HepG2 (cell line): Measurements from ENCODE around the gene RDH12. TPM values are rescaled to one million over a fixed set of nuclear protein-coding genes. Genes with fewer than 3 reads are reported as not detected.
A peak's percentile ranks its signal among the peaks of the same experiment; 100 is the strongest.

Source experiments
- ATAC-seq: fragments of 200-7000 bp; cut with Tn5 transposase; 3 replicates; pipeline ENCODE4 v1.9.1; 2020; ENCODE audit warnings: mild to moderate bottlenecking, moderate library complexity
- BruUV-seq: library from RNA; stranded (reverse); fragments of 400-500 nt; replicated peaks from 2 replicates; lab custom pipeline; 2021; lab: Mats Ljungman, UMichigan
- CTCF ChIA-PET: fragments of 300-600 bp; formaldehyde crosslinking; extraction: SDS; loops from one replicate; lab custom pipeline; 2021; ENCODE audit warnings: low total read pairs, inconsistent platforms, low intra/inter-chr PET ratio; lab: Yijun Ruan, JAX
- POLR2A ChIA-PET: fragments of 350-600 bp; sonication (Branson Sonifier 250); formaldehyde crosslinking; loops from one replicate; lab custom pipeline; 2020; ENCODE audit warnings: antibody characterized with exemption, inconsistent platforms; lab: Yijun Ruan, JAX
- DNase-seq: peaks from one replicate; pipeline ENCODE4 v3.0.0-alpha.2; 2015; ENCODE audit warnings: low spot score
- FAIRE-seq: peaks from 3 replicates; lab custom pipeline; 2011; peaks lifted over from hg19 to GRCh38; lab: Jason Lieb, UNC
- H2AFZ ChIP-seq: one replicate; pipeline ENCODE4 v1.6.1; 2011; ENCODE audit warnings: low read length, inconsistent platforms
- H3K27ac ChIP-seq: fragments of 300-600 bp; 3 replicates; pipeline ENCODE4 v1.8.0; 2011; ENCODE audit warnings: mixed run types, mild to moderate bottlenecking, mixed read lengths, low read length, inconsistent platforms; ENCODE audit not compliant: insufficient read depth; ENCODE audit errors: extremely low read length
- H3K27me3 ChIP-seq, 2 experiments: fragments of 200-600 bp in 1 of 2; 2 replicates in 1 of 2; 3 replicates in 1 of 2; pipeline versions ENCODE4 v1.6.0 to v1.8.0; 2011; ENCODE audit warnings: low read length in 2 of 2, mild to moderate bottlenecking in 2 of 2, moderate library complexity in 2 of 2, inconsistent platforms in 1 of 2; ENCODE audit not compliant: insufficient read depth in 2 of 2, control insufficient read depth in 1 of 2
- H3K36me3 ChIP-seq, 2 experiments: fragments of 200-600 bp in 1 of 2; replicated peaks in 1 of 2; 2 replicates in 1 of 2; 3 replicates in 1 of 2; pipeline versions ENCODE4 v1.5.1 to v1.8.0; 2011; ENCODE audit warnings: low read length in 2 of 2, inconsistent platforms in 1 of 2; ENCODE audit not compliant: insufficient read depth in 2 of 2, control insufficient read depth in 1 of 2
- H3K4me1 ChIP-seq: 2 replicates; pipeline ENCODE4 v1.5.1; 2012; ENCODE audit warnings: low read length, inconsistent platforms; ENCODE audit not compliant: insufficient read depth
- H3K4me2 ChIP-seq: 2 replicates; pipeline ENCODE4 v1.6.0; 2011; ENCODE audit warnings: low read depth, low read length, inconsistent platforms
- H3K4me3 ChIP-seq, 3 experiments: fragments of 200-600 bp in 1 of 3; sonication (generic), shearing (Covaris generic) in 1 of 3; replicated peaks in 1 of 3; 2 replicates each; pipeline ENCODE4 v1.5.1; 2011 to 2016; ENCODE audit warnings: low read length in 3 of 3, inconsistent platforms in 2 of 3, low read depth in 2 of 3, mild to moderate bottlenecking in 2 of 3, control low read depth in 1 of 3, mixed read lengths in 1 of 3; ENCODE audit not compliant: insufficient read depth in 1 of 3
- H3K79me2 ChIP-seq: one replicate; pipeline ENCODE4 v1.6.1; 2011; ENCODE audit warnings: low read length, inconsistent platforms; ENCODE audit not compliant: insufficient read depth
- H3K9ac ChIP-seq: 2 replicates; pipeline ENCODE4 v1.6.0; 2011; ENCODE audit warnings: mild to moderate bottlenecking, low read depth, low read length, inconsistent platforms; ENCODE audit not compliant: insufficient read depth
- H3K9me3 ChIP-seq: 2 replicates; pipeline ENCODE4 v1.5.1; 2012; ENCODE audit warnings: mild to moderate bottlenecking, low read length
- H4K20me1 ChIP-seq: 2 replicates; pipeline ENCODE4 v1.6.0; 2011; ENCODE audit warnings: inconsistent platforms, mild to moderate bottlenecking, low read length, moderate library complexity; ENCODE audit not compliant: insufficient read depth
- ARNTL ChIP-seq: sonication (generic); formaldehyde crosslinking; IDR thresholded peaks from 2 replicates; pipeline ENCODE4 v1.4.0; 2020; ENCODE audit warnings: mild to moderate bottlenecking, missing genetic modification reagents
- CHD4 ChIP-seq: fragments of 200-600 bp; sonication (generic); IDR thresholded peaks from 2 replicates; pipeline ENCODE4 v1.7.0; 2017; ENCODE audit warnings: mild to moderate bottlenecking, low read length, borderline replicate concordance
- DMTF1 ChIP-seq: sonication (generic); formaldehyde crosslinking; IDR thresholded peaks from 2 replicates; pipeline ENCODE4 v1.4.0; 2020; ENCODE audit warnings: mild to moderate bottlenecking, missing genetic modification reagents
- DRAP1 ChIP-seq: IDR thresholded peaks from 2 replicates; pipeline ENCODE4 v1.6.1; 2016; ENCODE audit warnings: missing genetic modification reagents, missing compliant biosample characterization
- HCFC1 ChIP-seq: fragments of 150-350 bp; IDR thresholded peaks from 2 replicates; pipeline ENCODE4 v1.6.1; 2014; ENCODE audit warnings: low read depth, low read length
- HNF4G ChIP-seq, 2 experiments: sonication (generic) in 1 of 2; formaldehyde crosslinking in 1 of 2; IDR thresholded peaks; 2 replicates each; pipeline versions ENCODE4 v1.4.0 to v1.6.1; 2011 to 2020; ENCODE audit warnings: borderline replicate concordance in 2 of 2, low read depth in 2 of 2, mild to moderate bottlenecking in 2 of 2, low read length in 1 of 2, missing genetic modification reagents in 1 of 2, moderate library complexity in 1 of 2
- MTF1 ChIP-seq: sonication (generic); formaldehyde crosslinking; IDR thresholded peaks from 2 replicates; pipeline ENCODE4 v1.5.0; 2020; ENCODE audit warnings: missing genetic modification reagents
- POLR2A ChIP-seq, 2 experiments: IDR thresholded peaks; 2 replicates each; pipeline ENCODE4 v1.6.1; 2011; ENCODE audit warnings: low read depth in 2 of 2, low read length in 2 of 2, mild to moderate bottlenecking in 1 of 2, moderate library complexity in 1 of 2; ENCODE audit not compliant: insufficient read depth in 1 of 2
- SAP130 ChIP-seq: IDR thresholded peaks from 2 replicates; pipeline ENCODE4 v1.6.1; 2016; ENCODE audit warnings: low read depth
- SKIL ChIP-seq: sonication (generic); formaldehyde crosslinking; IDR thresholded peaks from 2 replicates; pipeline ENCODE4 v1.8.0; 2022; ENCODE audit warnings: missing genetic modification reagents, mild to moderate bottlenecking, moderate library complexity, borderline replicate concordance
- ZGPAT ChIP-seq: IDR thresholded peaks from 2 replicates; pipeline ENCODE4 v1.6.1; 2016; ENCODE audit warnings: mild to moderate bottlenecking
- ZNF143 ChIP-seq: sonication (generic); formaldehyde crosslinking; IDR thresholded peaks from 2 replicates; pipeline ENCODE4 v1.4.0; 2020; ENCODE audit warnings: missing genetic modification reagents
- ZNF230 ChIP-seq: sonication (generic); formaldehyde crosslinking; IDR thresholded peaks from 2 replicates; pipeline ENCODE4 v1.4.0; 2020; ENCODE audit warnings: mild to moderate bottlenecking, missing genetic modification reagents
- ZNF264 ChIP-seq: sonication (generic); formaldehyde crosslinking; IDR thresholded peaks from 2 replicates; pipeline ENCODE4 v1.4.0; 2020; ENCODE audit warnings: missing genetic modification reagents
- ZNF292 ChIP-seq: sonication (generic); formaldehyde crosslinking; IDR thresholded peaks from 2 replicates; pipeline ENCODE4 v1.8.1; 2022; ENCODE audit warnings: mild to moderate bottlenecking, low read depth, missing genetic modification reagents, borderline replicate concordance
- ZNF441 ChIP-seq: sonication (generic); formaldehyde crosslinking; IDR thresholded peaks from 2 replicates; pipeline ENCODE4 v1.7.0; 2021; ENCODE audit warnings: missing genetic modification reagents, borderline replicate concordance
- ZNF607 ChIP-seq: sonication (generic); formaldehyde crosslinking; IDR thresholded peaks from 2 replicates; pipeline ENCODE4 v1.5.1; 2020; ENCODE audit warnings: missing genetic modification reagents, mild to moderate bottlenecking, borderline replicate concordance
- WGBS: methylation state at CpG from one replicate; pipeline ENCODE4 v1.1.6; 2017; ENCODE audit warnings: low lambda C conversion rate; 5-methylcytosine and 5-hydroxymethylcytosine counted together
- in situ Hi-C: cut with HindIII; loops from 2 replicates; pipeline ENCODE4 v1.10.0; 2017; ENCODE audit warnings: low pct_unique_long_range_greater_than_20kb; ENCODE audit not compliant: extremely low pct_ligation_motif_present
- intact Hi-C: fragments of 100-400 bp; cut with micrococcal nuclease; formaldehyde crosslinking; loops from one replicate; pipeline ENCODE4 v1.10.0; 2022; ENCODE audit not compliant: unreplicated experiment
- polyA plus RNA-seq, 8 experiments: library from polyadenylated mRNA; depleted of rRNA in 3 of 8; stranded (reverse) in 7 of 8; unstranded in 1 of 8; fragments of >200 nt; fragmentation: Illumina TruSeq in 4 of 8; extraction: Trizol in 4 of 8; gene quantifications; 2 replicates each; pipeline versions ENCODE4 v1.2.1 to v1.2.3, GENCODE V29; 2011 to 2016; ENCODE audit warnings: low read depth in 4 of 8, missing spikeins in 1 of 8, mixed read lengths in 1 of 8; ENCODE audit not compliant: insufficient read depth in 1 of 8
- total RNA-seq, 5 experiments: library from RNA; depleted of rRNA; stranded (reverse); fragments of >200 nt; fragmentation: Illumina TruSeq; extraction: Trizol; gene quantifications; 2 replicates each; pipeline ENCODE4 v1.2.3, GENCODE V29; 2016; ENCODE audit warnings: low read depth in 1 of 5

RDH12 gene
- total and polyA plus RNA-seq, 2 of the 13 experiments (the other 11 are each of a cell fraction or from before 2014, with no cell fraction given), result 1.6 to 2.1 TPM

GRCh38 chr14:67722293-67722692, 20.6 kb downstream of the RDH12 start:
- in situ Hi-C loops, result no loop called here
- H3K4me3 ChIP-seq, result peak overlapping the region; percentile 9 to 62 (median 47); a peak in 5 of 6 replicates
- DNase-seq, result no peak
- TF ChIP-seq DRAP1 (CRISPR knock-in tag) (peak; percentile 24; the same call in 1 of the 2 replicates), SKIL (no peak), MTF1 (CRISPR knock-in tag) (no peak), ZGPAT (CRISPR knock-in tag) (no peak), ZNF264 (CRISPR knock-in tag) (no peak), ZNF230 (CRISPR knock-in tag) (no peak), ZNF292 (peak; percentile 55; the same call in 1 of the 2 replicates), HNF4G (IDR thresholded peaks at IDR 0.05; ENCODE audit: borderline replicate concordance, low read depth, low read length) (no peak), HNF4G (CRISPR knock-in tag; IDR thresholded peaks at IDR 0.05; ENCODE audit: borderline replicate concordance, low read depth) (no peak), ZNF441 (CRISPR knock-in tag) (no peak), SAP130 (0 out of 2 replicates have a peak, but pooled peaks have one; percentile 35), HCFC1 (peak; percentile 60; the same call in 1 of the 2 replicates), DMTF1 (no peak), CHD4 (no peak), POLR2A (IDR thresholded peaks at IDR 0.05; ENCODE audit: insufficient read depth in 1 of 2, low read depth in 2 of 2, low read length in 2 of 2) (no peak), ARNTL (CRISPR knock-in tag) (no peak), ZNF143 (peak; percentile 84), ZNF607 (CRISPR knock-in tag) (no peak)

More at GRCh38 chr14:67722293-67722692, 20.6 kb downstream of the RDH12 start:
- intact Hi-C loops, result no loop called here
- POLR2A ChIA-PET, result interaction anchor here (1.1 to 1.6 kb wide), 2 partner anchors 10 to 17 kb away, joined by 4 to 8 read pairs; no protein-coding TSS in a partner anchor
- CTCF ChIA-PET, result no interaction called here
- H3K9ac ChIP-seq, result no peak overlapping the region; the same call in 1 of the 2 replicates
- H2AFZ ChIP-seq, result peak overlapping the region; percentile 83
- no peaks in the 10 kb centered on the region for H3K9me3 ChIP-seq
- H3K4me2 ChIP-seq, result peak overlapping the region; percentile 86
- no peaks in the 10 kb centered on the region for H3K79me2 ChIP-seq
- no peak overlapping the region for H3K27ac ChIP-seq
- 4% methylated on average over 3 of the region's 3 CpGs for WGBS
- peaks cover 42% of the 10 kb centered on the region for H3K4me1 ChIP-seq
- H4K20me1 ChIP-seq, result no peaks in the 10 kb centered on the region
- no TSS peak for BruUV-seq
- FAIRE-seq (no peak), ATAC-seq (peak; percentile 80)
- H3K27me3 ChIP-seq, result no peaks in the 10 kb centered on the region
- no peaks in the 10 kb centered on the region for H3K36me3 ChIP-seq
